HG03558 (cell line): ENCODE results near the gene DOC2A.
"Not testable (repeated sequence)": the region's sequence is repeated elsewhere in the genome, so short reads cannot be mapped to it uniquely, and the experiment has no call there.

Experiments
- ATAC-seq: cut with Tn5 transposase; IDR thresholded peaks from one replicate; pipeline ENCODE4 v1.9.1; 2021; ENCODE audit warnings: moderate number of reproducible peaks; ENCODE audit not compliant: unreplicated experiment; ENCODE audit errors: extremely low read depth

The DOC2A gene

GRCh38 chr16:30010844-30011713, at the start of gene DOC2A:
Gene DOC2A (minus strand): TSS chr16:30011027. CDS start chr16:30010222, 805 bp downstream.
- ATAC-seq, result no peak

- no peak for ATAC-seq
Measured at GRCh38 chr16:30060346-30060745, 49.5 kb upstream of the DOC2A start.

- ATAC-seq, result no peak
Measured at GRCh38 chr16:30054959-30055553, 44.2 kb upstream of the DOC2A start.

GRCh38 chr16:30054451-30054850, 43.6 kb upstream of the DOC2A start:
- no peak for ATAC-seq

GRCh38 chr16:30053376-30054015, 42.7 kb upstream of the DOC2A start:
- no peak for ATAC-seq

GRCh38 chr16:30052671-30053372, 42.0 kb upstream of the DOC2A start:
- no peak for ATAC-seq

GRCh38 chr16:30051518-30051917, 40.7 kb upstream of the DOC2A start:
- ATAC-seq, result no peak

- no peak for ATAC-seq
Measured at GRCh38 chr16:30049871-30050270, 39.0 kb upstream of the DOC2A start.

- ATAC-seq, result no peak
Measured at GRCh38 chr16:30046588-30046987, 35.8 kb upstream of the DOC2A start.

GRCh38 chr16:30046178-30046577, 35.4 kb upstream of the DOC2A start:
- ATAC-seq, result no peak

GRCh38 chr16:30041841-30042240, 31.0 kb upstream of the DOC2A start:
- ATAC-seq, result no peak

- not testable (repeated sequence) for ATAC-seq
Measured at GRCh38 chr16:30040690-30041089, 29.9 kb upstream of the DOC2A start.

GRCh38 chr16:30040221-30040620, 29.4 kb upstream of the DOC2A start:
- no peak for ATAC-seq

- ATAC-seq, result no peak
Measured at GRCh38 chr16:30033270-30033669, 22.4 kb upstream of the DOC2A start.

- no peak for ATAC-seq
Measured at GRCh38 chr16:30032083-30032819, 21.4 kb upstream of the DOC2A start.

- ATAC-seq, result no peak
Measured at GRCh38 chr16:30031477-30031918, 20.7 kb upstream of the DOC2A start.

GRCh38 chr16:30030841-30031413, 20.1 kb upstream of the DOC2A start, which contains the start of gene TLCD3B:
Gene TLCD3B (minus strand): TSS chr16:30031271. CDS start chr16:30030527, 744 bp downstream.
- ATAC-seq, result no peak

- no peak for ATAC-seq
Measured at GRCh38 chr16:30030011-30030685, 19.3 kb upstream of the DOC2A start.
